OCI-M1 (cell line): ENCODE data around the gene VWA1.
"Not testable (repeated sequence)": the region's sequence is repeated elsewhere in the genome, so short reads cannot be mapped to it uniquely, and the experiment has no call there.

Experiments
- DNase-seq: peaks from one replicate; lab custom pipeline; 2025; lab: John Stamatoyannopoulos, UW

VWA1 gene

DNA sequence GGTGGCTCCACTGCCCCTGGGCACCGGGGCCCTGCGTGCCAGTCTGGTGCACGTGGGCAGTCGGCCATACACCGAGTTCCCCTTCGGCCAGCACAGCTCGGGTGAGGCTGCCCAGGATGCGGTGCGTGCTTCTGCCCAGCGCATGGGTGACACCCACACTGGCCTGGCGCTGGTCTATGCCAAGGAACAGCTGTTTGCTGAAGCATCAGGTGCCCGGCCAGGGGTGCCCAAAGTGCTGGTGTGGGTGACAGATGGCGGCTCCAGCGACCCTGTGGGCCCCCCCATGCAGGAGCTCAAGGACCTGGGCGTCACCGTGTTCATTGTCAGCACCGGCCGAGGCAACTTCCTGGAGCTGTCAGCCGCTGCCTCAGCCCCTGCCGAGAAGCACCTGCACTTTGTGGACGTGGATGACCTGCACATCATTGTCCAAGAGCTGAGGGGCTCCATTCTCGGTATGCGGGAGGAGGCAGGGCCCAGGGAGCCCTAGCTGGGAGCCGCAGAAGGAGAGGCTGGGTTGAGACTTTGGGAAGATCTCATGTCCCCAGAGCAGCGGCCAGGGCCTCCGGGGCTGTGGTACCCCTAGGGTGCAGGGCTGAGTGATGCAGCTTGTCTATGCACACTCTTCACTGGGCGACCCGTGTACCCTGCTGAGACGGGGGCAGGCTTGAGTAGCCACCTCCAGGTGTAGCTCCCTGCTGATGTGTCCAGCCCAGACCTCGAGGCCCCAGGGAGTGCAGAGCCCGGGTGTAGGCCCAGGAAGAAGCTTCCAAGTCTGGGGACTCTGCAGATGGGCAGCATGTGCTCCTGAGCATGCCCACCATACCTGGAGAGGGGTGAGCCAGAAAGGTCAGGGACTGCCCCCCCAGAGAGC, 1.8 kb downstream of the VWA1 start:
- no peak for DNase-seq

DNA sequence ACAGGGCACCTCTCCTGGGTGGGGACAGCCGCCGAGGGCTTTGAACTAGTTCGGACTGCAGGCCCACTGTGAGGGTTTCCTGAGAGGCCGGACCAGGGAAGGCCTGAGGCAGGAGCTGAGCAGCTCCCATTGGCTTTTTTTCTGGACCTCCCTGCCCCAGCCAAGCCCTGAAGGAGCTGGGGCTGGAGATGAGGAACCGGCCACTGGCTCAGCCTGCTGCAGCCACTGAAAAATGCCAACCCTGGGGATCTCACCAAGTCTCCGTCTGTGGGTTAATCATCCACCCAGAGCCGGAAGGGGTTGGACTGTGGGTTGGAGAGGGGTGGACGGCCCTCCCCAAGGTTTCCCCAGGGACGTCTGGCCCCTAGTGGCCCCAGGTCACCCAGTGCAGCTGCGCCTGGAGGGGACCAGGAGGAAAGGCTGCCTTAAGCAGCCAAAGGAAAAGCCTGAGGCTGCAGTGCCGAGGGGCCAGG, 2.5 kb downstream of the VWA1 start:
- DNase-seq = peak; percentile 22

DNA sequence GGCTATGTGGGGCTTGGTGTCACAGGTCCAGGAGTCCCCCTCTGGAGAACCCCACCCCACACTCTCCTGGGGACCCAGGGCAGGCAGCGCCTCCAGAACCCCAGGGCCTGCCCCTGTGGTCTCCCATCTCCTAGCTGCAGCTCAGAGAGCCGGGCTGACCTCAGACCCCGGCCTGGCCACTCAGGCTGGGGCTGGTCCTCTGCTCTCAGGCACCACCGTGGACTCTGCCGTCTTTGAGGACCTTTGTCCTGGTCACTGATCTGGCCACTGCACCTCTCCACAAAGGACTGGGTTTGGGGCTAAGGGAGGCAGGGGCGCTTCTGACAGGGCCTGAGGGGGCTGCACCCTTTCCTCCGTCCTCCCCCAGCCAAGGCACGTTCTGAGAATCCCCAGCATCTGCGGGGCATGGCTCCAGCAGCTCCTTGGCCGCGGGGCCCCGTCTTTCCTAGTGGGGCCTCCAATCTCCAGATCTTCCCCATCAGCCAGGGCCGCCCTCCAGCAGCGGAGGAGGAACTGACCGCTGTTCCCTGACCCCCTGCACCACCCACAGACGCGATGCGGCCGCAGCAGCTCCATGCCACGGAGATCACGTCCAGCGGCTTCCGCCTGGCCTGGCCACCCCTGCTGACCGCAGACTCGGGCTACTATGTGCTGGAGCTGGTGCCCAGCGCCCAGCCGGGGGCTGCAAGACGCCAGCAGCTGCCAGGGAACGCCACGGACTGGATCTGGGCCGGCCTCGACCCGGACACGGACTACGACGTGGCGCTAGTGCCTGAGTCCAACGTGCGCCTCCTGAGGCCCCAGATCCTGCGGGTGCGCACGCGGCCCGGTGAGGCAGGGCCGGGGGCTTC, 3.3 kb downstream of the VWA1 start:
- no peak for DNase-seq

DNA sequence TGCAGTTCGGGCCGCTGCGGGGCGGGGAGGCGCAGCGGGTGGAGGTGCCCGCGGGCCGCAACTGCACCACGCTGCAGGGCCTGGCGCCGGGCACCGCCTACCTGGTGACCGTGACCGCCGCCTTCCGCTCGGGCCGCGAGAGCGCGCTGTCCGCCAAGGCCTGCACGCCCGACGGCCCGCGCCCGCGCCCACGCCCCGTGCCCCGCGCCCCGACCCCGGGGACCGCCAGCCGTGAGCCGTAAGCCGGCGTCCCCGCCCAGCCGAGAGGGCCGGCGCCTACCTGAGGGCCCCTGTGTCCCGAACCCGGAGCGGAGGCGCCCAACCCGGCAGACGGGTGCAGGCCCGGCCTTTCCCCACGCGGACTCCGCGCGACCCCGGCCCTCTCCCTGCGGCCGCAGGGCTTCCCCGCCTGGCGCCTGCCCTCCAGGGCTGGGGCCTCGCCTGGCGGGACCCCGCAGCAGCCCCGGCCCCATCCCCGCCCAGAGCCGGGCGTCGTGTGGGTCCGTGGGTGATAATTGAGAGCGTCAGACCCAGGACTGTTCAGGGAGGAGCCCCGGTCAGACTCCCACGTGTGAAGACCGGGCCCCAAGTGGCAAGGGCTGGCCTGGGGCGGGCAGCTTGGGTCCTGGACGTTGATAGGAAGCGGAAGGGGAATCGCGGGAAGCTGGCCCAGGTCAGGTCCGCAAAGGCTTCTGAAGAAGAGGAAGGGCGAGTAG, 4.2 kb downstream of the VWA1 start:
- DNase-seq = no peak

DNA sequence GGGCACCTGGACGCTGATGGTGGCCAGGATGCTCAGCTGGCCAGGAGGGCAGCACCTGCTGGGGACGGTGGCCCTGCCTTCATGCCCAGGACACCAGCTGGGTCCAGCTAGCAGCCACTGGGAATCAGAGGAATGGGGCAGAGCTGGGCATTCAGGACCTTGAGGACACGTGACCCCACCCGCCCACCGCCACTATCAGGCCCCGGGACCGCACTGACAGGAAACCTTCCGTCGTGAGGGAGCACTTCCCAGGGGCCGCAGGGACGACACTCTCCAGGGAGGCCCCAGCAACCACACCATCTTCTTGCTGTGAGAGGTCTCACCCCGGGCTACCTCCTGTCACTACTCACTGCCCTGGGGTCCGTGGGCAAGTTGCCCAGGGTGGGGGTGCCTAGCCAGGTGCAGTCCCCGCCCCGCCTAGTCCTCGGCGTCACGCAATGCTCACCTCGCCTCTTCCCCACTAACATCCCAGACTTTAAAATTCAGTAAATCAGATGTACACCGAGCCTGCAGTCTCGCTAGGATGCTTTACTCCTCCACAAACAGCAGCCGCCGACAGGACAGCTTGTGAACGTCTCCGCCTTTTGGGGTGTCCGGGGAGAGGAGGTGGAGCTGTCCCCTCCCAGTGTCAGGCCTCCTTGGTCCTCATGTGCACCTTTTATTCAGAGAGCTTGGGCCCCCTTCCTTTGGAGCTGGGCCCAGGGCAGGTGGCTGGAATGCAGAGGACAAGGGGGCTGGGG, 4.9 kb downstream of the VWA1 start:
- no peak for DNase-seq

DNA sequence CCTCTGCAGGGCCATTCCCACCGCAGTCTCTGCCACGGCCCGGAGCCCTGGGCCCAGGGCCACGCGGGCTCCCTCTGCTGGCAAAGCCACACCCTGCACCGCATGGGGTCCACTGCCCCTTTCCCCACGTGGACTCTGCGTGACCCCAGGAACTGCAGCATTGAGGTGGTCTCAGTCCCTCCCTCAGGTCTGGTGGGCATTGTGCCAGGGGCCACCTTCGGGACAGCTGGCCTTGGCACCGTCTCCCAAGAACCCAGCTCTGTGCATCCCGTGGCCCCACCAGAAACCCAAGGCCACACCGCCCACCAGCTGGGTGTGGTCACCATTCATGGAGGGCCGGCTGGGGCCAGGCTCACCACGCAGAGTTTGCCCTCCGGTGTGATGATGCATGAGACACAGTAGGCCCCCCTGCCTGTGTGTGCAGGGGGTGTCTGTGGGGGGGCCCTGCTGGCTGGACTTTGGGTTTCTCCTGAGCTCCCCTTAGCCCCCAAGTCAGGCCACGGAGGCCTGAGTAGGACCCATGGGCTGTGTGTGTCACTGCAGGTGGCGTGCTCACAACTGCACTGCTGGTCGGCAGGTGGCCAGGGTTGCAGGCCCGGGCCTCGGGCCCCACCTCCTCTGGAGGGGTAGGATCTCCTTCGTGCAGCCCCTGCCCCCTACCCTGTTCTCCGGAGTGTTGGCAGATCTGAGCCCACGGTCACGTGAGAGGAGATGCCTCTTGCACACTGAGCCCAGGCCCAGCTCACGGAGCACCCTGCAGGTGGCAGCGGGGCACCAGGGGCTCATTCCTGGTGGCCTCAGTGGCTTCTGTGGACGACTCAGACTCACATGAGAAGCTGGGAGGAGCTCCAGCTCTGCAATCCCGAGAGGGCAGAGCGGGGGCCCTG, 5.8 kb downstream of the VWA1 start:
- peak; percentile 73 for DNase-seq

DNA sequence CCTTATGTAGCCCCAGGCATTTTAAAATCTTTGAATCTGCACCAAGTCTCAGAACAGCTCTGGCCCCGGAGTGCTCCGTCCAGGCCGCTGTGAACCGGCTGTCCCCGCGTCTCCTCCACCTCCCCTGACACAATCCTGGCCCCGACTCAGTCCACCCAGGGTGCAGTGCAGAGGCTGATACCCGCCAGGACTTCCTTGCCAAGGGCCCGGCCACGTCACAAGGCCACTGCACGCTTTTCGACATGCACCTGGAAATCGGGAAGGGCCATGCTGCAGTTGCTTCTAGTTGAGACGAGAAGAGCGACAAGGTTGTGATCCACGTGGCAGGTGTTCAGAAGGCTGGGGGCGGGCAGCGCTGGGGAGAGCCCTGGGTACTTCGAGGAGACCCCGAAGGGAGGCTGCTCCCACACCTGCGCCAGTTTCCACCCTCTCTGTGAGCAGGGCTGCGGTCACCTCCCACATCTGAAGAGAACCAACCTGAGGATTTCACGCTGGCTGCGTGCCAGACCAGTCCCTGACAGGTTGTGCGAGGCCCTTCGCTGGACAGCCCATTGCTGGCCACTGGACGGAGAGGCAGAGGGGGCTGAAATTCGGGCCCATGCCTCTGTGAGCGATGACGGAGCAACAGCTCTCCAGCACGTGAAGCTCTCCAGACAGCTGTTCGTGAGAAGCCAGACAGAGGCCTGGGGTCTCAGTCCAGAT, 6.7 kb downstream of the VWA1 start:
- DNase-seq = no peak

DNA sequence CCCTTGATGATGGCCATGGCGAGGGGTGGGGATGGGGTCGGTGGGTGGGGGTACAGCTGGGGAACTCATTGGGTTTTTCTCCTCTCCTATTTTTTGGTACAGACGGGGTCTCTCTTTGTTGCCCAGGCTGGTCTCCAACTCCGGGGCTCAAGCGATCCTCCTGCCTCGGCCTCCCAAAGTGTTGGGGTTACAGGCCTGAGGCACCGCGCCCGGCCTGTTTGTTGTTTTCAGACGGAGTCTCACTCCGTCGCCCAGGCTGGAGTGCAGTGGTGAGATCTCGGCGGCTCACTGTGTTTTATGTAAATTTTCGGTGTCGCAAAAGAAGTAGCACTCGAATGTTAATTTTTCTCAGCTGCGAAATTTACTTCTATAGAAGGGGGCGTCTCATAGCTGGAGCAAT, 11.1 kb downstream of the VWA1 start:
- not testable (repeated sequence) for DNase-seq

DNA sequence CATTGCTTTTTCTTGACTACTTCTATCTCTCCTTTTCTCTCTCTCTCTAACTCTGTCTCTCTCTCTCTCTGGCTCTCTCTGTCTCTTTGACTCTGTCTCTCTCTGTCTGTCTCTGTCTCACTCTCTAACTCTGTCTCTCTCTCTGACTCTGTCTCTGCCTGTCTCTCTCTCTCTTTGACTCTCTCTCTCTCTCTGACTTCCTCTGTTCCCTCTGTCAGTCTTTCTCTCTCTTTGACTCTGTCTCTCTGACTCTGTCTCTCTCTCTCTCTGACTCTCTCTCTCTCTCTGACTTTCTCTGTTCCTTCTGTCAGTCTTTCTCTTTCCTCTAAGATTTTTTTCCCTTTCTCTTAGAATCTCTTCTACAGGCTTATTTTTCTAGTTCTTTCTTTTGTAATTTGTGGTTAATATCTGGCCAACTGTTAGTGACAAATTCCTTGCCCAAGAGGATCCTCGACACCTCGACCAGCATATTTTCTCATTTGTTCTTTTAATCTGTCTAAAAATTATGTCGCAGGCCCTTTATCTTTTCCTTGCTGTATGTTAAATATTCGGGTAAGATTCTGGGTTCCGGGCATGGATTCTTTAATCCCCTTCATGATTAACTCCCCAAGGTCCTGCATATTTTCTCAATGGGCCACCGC, 13.7 kb downstream of the VWA1 start, which contains the start of gene ATAD3C:
TSS of gene ATAD3C (plus strand) at position 591 of the 641 bp plus-strand sequence. CDS start 995 bp downstream, outside the sequence.
- no peak for DNase-seq

DNA sequence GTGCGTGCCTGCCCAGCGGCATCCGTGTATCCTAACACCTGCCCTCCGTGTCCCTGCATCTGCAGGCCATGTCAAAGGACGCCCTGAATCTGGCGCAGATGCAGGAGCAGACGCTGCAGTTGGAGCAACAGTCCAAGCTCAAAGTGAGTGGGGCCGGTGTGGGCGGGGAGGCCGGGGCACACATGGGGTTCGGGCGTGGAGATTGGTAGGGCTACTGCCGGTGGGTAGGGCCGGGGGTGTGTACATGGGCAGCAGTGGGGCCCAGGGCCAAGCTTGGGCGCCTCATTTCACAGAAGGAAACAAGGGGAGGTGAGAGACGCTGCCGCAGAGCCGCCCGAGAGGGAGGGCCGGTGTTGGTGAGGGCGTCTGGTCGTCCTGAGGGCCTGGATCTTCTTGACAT, 15.1 kb downstream of the VWA1 start:
- not testable (repeated sequence) for DNase-seq

DNA sequence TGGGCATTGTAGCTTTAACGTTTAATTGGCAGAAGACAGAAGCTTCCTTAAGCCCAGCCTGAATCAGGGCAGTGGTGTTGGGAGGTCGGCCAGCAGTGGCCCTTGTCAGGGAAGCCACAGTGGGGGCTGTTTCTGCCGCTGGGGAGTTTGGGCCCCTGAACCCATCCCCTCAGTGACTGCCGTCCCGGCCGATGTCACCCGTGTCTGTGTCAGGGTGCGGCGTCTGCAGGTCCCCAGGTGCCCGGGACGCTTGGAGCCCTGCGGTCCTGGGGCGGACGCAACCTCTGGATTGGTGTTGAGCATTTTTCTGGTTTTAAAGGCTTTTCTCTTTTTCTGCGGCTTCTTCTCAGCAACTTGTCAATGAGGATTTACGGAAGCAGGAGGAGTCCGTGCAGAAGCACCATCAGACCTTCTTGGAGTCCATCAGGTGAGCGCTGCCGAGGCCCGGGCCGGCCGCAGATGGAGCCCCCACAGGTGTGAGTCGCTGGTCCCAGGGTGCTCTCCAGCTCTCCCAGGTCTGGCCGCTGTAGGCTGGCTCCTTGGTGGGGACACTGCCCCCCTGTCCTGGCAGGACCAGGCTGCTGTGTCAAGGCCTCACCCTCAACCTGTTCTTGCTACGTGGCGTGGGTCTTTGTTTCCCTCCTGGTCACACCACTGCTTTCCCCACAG, 16.3 kb downstream of the VWA1 start:
- no peak for DNase-seq

DNA sequence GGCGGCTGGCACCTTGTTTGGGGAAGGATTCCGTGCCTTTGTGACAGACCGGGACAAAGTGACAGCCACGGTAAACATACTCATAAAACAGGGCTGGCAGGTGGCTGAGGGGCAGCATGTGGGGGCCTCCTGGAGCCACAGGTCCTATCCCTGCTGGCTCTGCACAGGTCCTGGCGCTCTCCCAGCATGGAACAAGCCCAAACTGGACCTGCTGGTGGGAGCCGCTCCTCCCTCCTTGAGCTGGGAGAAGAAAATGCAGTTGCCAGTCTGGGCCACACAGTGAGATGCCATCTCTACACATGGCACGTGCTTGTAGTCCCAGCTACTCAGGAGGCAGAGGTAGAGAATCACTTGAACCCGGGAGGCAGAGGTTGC, 16.9 kb downstream of the VWA1 start:
- not testable (repeated sequence) for DNase-seq

DNA sequence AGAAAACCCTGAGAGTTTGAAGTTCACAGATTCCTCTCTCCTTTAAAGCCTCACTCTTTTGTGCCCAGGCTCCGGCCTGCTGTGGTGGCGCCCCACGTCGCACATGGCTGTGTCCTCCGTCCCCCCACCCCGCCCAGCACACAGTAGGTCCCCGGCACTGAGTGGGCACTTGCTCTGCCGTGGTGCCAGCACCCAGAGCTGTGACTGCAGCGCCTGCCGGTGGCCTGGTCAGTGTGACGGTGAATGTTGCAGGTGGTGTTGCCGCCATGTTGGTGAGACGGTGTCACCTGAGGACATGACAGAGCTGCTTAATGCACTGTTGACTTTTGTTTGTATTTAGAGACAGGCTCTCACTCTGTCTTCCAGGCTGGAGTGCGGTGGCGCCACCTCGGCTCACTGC, 17.4 kb downstream of the VWA1 start:
- no peak for DNase-seq

DNA sequence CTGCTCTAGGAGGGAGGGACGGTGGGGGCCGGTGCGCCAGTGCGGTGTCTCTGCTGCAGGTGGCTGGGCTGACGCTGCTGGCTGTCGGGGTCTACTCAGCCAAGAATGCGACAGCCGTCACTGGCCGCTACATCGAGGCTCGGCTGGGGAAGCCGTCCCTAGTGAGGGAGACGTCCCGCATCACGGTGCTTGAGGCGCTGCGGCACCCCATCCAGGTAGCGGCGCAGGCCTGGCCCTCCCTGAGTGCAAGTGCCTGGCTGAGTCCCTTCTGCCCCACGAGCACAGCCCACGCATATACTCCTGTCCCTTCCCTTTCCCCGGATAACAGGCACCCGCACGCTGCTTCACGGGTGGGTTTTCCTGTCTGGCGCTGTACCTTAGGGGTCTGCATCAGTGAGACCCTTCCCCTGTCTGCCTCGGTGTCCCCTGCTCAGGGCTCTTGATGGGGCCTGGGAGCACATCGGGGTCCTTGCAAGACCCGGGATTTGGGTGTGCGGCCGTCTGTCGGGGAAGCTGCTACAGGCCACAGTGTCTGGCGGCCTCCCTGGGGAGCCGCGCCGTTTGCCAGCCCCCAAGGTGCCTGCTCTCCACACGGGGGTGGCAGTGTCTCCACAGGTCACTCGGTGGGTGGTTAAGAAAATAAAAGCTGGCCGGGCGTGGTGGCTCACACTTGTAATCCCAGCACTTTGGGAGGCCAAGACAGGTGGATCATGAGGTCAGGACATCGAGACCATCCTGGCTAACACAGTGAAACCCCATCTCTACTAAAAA, 19.0 kb downstream of the VWA1 start:
- not testable (repeated sequence) for DNase-seq

DNA sequence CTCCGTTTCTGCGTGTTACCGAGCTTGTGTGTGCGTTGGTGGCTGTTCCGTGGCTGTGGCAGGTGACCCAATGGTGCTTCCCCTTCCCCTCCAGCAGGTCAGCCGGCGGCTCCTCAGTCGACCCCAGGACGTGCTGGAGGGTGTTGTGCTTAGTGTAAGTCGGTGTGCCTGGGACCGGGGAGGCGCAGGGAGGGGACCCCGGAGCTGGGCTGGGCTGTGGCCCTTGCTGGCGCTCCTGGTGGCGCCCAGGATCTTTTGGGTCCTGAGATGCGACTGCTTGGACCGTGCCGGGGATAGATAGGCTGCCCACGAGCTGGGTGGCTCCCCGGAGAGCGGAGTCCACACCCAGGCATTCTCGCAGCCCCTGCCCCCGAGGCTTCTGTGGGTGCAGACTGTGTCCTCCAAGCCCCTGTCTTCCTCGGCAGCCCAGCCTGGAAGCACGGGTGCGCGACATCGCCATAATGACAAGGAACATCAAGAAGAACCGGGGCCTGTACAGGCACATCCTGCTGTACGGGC, 19.9 kb downstream of the VWA1 start:
- DNase-seq = no peak

DNA sequence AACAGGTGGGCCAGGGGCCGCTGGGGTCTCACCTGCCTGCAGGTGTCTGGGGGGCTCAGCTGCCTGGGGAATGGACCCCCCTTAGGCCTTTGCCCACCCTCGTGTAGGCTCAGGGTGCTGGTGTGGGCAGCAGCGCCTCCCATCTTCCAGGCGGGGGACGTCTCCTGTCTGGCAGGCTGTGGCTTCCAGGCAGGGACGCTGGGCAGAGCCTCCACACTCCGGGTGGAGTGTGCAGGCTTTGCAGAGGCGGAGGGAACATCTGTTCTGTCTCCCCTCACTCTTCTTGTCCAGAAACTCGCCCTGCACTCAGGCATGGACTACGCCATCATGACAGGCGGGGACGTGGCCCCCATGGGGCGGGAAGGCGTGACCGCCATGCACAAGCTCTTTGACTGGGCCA, 20.4 kb downstream of the VWA1 start:
- not testable (repeated sequence) for DNase-seq

DNA sequence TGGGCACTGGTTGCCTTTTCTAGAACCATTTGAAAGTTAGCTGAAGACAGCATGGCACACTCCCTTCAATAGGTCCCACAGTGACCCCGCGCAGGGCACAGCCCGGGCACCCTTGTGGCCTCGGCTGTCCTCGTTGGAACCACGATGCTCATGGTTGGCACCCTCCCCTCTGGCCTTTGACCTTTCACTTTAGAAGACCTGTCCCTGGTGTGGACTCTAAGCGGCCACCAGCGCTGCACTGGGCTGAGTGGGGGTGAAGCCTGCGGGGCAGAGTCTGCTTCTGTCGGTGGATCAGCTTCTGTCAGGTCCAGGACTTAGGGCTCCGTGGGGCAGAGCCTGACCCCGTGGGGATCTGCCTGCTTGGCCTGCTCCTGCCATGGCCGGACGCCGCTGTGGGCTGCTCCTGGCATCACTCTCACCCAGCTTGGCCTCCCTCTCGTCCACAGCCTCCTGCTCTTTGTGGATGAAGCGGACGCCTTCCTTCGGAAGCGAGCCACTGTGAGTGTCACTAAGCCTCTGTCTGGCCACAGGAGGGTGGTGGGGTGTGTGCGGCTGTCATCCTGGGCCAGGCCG, 21.3 kb downstream of the VWA1 start:
- DNase-seq = not testable (repeated sequence)
